ENCODE results near the gene NODAL. TPM values are rescaled to one million over a fixed set of nuclear protein-coding genes. Genes with fewer than 3 reads are reported as not detected.

NODAL gene
- total RNA-seq (2021) (41.1 to 57.0 TPM (median 41.5 TPM) in 3 replicates), Bru-seq, nascent RNA (percentile 87 among the genes with signal in this experiment)
- long read RNA-seq, experiment 1, transcript NODAL-201 (3 exons, 1,665 nt), result major isoform, 165 of 245 reads
- long read RNA-seq, experiment 1, partial matches to known transcripts, result 11 of 245 reads
- long read RNA-seq, experiment 1, other reads (novel, unspliced or antisense), result 69 of 245 reads
- long read RNA-seq, experiment 2, transcript NODAL-201 (3 exons, 1,665 nt), result major isoform, 45 of 78 reads
- long read RNA-seq, experiment 2, partial matches to known transcripts, result 9 of 78 reads
- long read RNA-seq, experiment 2, other reads (novel, unspliced or antisense), result 24 of 78 reads
- long read RNA-seq, experiment 3, transcript NODAL-201 (3 exons, 1,665 nt), result major isoform, 318 of 453 reads
- long read RNA-seq, experiment 3, partial matches to known transcripts, result 3 of 453 reads
- long read RNA-seq, experiment 3, other reads (novel, unspliced or antisense), result 132 of 453 reads

DNA sequence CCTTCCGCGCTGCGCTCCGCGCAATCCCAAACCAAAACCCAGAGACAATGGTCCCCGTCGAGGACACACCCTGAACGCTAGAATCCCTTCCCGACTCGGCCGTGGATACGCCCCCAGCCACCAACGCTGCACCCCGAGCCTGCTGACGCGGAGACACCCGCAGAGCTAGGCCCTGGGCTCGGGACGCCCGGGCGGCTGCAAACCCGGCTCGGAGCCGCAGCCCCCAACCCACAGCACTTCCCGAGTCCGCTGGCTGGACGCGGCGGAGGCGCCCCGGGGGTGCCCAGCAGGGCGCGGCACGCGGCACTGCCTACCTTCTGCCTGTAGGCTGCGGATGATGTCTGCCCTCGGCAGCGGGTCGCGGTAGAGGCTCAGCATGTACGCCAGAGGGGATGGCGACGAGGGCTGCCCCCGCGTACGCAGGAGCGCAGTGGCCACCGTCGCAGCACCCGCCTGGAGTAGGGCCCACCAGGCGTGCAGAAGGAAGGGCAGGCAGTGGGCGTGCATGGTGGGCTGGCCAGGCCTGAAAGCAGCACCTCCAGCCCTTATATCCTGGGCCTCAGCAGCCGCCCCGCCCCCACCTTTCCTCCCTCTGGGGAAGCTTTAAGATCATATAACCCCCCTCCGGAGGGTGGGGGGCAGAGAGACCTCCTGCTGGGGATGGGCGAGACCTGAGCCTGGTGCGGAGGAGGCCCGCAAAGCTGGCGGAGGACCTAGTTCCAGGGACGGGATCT, at the start of gene NODAL:
TSS of gene NODAL (minus strand) at position 521 of the 734 bp plus-strand sequence. CDS start at position 507, 14 bp downstream.
- H3K4me3 Mint-ChIP-seq, result peak within 1 kb of the TSS; percentile 77
- ChIA-PET CTCF (interaction anchor here (0.6 to 2.4 kb wide), 10 partner anchors 9 to 62 kb away, joined by 3 to 19 read pairs (median 4); no protein-coding TSS in a partner anchor), POLR2A (interaction anchor here (0.9 kb wide), 1 partner anchor 14 kb away, joined by 4 read pairs; no protein-coding TSS in a partner anchor)
- peak within 1 kb of the TSS; percentile 95 for H3K27ac Mint-ChIP-seq
- peaks cover 6% of the 10 kb centered on the region for H3K36me3 Mint-ChIP-seq
- no peaks in the 10 kb centered on the region for H3K9me3 Mint-ChIP-seq
- peaks cover 19% of the 10 kb centered on the region for H3K27me3 Mint-ChIP-seq (ENCODE audit: low read depth)
- H3K4me1 Mint-ChIP-seq, result peaks cover 72% of the 10 kb centered on the region
- ATAC-seq (peak; percentile 5), DNase-seq (ENCODE audit: low spot score) (peak; percentile 59)
- TF ChIP-seq CBFB (CRISPR knock-in tag; IDR thresholded peaks at IDR 0.05; ENCODE audit: low read depth) (no peak), ZNF423 (CRISPR knock-in tag; IDR thresholded peaks at IDR 0.05) (peak; percentile 95), NFE2L1 (CRISPR knock-in tag; IDR thresholded peaks at IDR 0.05) (no peak), HMGA2 (CRISPR knock-in tag; IDR thresholded peaks at IDR 0.05) (no peak), FOXK1 (CRISPR knock-in tag; IDR thresholded peaks at IDR 0.05) (peak; percentile 72), TP53 (CRISPR knock-in tag; IDR thresholded peaks at IDR 0.05) (peak; percentile 39; the same call in 1 of the 2 replicates), SP1 (CRISPR knock-in tag; conservative IDR thresholded peaks at IDR 0.05) (no peak), ETV6 (CRISPR knock-in tag; IDR thresholded peaks at IDR 0.05) (0 out of 2 replicates have a peak, but pooled peaks have one; percentile 66), TEAD4 (CRISPR knock-in tag; IDR thresholded peaks at IDR 0.05) (no peak), ZNF263 (CRISPR knock-in tag; IDR thresholded peaks at IDR 0.05; ENCODE audit: low read depth) (no peak)
- TF ChIP-seq, protein P1, sequence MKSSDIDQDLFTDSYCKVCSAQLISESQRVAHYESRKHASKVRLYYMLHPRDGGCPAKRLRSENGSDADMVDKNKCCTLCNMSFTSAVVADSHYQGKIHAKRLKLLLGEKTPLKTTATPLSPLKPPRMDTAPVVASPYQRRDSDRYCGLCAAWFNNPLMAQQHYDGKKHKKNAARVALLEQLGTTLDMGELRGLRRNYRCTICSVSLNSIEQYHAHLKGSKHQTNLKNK (CRISPR knock-in tag; IDR thresholded peaks at IDR 0.05), result no peak
- TF ChIP-seq, protein P2, sequence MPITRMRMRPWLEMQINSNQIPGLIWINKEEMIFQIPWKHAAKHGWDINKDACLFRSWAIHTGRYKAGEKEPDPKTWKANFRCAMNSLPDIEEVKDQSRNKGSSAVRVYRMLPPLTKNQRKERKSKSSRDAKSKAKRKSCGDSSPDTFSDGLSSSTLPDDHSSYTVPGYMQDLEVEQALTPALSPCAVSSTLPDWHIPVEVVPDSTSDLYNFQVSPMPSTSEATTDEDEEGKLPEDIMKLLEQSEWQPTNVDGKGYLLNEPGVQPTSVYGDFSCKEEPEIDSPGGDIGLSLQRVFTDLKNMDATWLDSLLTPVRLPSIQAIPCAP (CRISPR knock-in tag; IDR thresholded peaks at IDR 0.05), result peak; percentile 79; the same call in 1 of the 2 replicates
- TF ChIP-seq, protein P3, sequence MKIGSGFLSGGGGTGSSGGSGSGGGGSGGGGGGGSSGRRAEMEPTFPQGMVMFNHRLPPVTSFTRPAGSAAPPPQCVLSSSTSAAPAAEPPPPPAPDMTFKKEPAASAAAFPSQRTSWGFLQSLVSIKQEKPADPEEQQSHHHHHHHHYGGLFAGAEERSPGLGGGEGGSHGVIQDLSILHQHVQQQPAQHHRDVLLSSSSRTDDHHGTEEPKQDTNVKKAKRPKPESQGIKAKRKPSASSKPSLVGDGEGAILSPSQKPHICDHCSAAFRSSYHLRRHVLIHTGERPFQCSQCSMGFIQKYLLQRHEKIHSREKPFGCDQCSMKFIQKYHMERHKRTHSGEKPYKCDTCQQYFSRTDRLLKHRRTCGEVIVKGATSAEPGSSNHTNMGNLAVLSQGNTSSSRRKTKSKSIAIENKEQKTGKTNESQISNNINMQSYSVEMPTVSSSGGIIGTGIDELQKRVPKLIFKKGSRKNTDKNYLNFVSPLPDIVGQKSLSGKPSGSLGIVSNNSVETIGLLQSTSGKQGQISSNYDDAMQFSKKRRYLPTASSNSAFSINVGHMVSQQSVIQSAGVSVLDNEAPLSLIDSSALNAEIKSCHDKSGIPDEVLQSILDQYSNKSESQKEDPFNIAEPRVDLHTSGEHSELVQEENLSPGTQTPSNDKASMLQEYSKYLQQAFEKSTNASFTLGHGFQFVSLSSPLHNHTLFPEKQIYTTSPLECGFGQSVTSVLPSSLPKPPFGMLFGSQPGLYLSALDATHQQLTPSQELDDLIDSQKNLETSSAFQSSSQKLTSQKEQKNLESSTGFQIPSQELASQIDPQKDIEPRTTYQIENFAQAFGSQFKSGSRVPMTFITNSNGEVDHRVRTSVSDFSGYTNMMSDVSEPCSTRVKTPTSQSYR (CRISPR knock-in tag; IDR thresholded peaks at IDR 0.05), result peak; percentile 74
- TF ChIP-seq, protein P4, sequence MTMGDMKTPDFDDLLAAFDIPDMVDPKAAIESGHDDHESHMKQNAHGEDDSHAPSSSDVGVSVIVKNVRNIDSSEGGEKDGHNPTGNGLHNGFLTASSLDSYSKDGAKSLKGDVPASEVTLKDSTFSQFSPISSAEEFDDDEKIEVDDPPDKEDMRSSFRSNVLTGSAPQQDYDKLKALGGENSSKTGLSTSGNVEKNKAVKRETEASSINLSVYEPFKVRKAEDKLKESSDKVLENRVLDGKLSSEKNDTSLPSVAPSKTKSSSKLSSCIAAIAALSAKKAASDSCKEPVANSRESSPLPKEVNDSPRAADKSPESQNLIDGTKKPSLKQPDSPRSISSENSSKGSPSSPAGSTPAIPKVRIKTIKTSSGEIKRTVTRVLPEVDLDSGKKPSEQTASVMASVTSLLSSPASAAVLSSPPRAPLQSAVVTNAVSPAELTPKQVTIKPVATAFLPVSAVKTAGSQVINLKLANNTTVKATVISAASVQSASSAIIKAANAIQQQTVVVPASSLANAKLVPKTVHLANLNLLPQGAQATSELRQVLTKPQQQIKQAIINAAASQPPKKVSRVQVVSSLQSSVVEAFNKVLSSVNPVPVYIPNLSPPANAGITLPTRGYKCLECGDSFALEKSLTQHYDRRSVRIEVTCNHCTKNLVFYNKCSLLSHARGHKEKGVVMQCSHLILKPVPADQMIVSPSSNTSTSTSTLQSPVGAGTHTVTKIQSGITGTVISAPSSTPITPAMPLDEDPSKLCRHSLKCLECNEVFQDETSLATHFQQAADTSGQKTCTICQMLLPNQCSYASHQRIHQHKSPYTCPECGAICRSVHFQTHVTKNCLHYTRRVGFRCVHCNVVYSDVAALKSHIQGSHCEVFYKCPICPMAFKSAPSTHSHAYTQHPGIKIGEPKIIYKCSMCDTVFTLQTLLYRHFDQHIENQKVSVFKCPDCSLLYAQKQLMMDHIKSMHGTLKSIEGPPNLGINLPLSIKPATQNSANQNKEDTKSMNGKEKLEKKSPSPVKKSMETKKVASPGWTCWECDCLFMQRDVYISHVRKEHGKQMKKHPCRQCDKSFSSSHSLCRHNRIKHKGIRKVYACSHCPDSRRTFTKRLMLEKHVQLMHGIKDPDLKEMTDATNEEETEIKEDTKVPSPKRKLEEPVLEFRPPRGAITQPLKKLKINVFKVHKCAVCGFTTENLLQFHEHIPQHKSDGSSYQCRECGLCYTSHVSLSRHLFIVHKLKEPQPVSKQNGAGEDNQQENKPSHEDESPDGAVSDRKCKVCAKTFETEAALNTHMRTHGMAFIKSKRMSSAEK (CRISPR knock-in tag; IDR thresholded peaks at IDR 0.05; ENCODE audit: borderline replicate concordance), result no peak
- TF ChIP-seq, protein P5, sequence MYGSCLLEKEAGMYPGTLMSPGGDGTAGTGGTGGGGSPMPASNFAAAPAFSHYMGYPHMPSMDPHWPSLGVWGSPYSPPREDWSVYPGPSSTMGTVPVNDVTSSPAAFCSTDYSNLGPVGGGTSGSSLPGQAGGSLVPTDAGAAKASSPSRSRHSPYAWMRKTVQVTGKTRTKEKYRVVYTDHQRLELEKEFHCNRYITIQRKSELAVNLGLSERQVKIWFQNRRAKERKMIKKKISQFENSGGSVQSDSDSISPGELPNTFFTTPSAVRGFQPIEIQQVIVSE (CRISPR knock-in tag; IDR thresholded peaks at IDR 0.05; ENCODE audit: borderline replicate concordance), result no peak
- TF ChIP-seq, protein P6, sequence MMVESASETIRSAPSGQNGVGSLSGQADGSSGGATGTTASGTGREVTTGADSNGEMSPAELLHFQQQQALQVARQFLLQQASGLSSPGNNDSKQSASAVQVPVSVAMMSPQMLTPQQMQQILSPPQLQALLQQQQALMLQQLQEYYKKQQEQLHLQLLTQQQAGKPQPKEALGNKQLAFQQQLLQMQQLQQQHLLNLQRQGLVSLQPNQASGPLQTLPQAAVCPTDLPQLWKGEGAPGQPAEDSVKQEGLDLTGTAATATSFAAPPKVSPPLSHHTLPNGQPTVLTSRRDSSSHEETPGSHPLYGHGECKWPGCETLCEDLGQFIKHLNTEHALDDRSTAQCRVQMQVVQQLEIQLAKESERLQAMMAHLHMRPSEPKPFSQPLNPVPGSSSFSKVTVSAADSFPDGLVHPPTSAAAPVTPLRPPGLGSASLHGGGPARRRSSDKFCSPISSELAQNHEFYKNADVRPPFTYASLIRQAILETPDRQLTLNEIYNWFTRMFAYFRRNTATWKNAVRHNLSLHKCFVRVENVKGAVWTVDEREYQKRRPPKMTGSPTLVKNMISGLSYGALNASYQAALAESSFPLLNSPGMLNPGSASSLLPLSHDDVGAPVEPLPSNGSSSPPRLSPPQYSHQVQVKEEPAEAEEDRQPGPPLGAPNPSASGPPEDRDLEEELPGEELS (CRISPR knock-in tag; IDR thresholded peaks at IDR 0.05), result peak; percentile 74
- TF ChIP-seq, protein P7, sequence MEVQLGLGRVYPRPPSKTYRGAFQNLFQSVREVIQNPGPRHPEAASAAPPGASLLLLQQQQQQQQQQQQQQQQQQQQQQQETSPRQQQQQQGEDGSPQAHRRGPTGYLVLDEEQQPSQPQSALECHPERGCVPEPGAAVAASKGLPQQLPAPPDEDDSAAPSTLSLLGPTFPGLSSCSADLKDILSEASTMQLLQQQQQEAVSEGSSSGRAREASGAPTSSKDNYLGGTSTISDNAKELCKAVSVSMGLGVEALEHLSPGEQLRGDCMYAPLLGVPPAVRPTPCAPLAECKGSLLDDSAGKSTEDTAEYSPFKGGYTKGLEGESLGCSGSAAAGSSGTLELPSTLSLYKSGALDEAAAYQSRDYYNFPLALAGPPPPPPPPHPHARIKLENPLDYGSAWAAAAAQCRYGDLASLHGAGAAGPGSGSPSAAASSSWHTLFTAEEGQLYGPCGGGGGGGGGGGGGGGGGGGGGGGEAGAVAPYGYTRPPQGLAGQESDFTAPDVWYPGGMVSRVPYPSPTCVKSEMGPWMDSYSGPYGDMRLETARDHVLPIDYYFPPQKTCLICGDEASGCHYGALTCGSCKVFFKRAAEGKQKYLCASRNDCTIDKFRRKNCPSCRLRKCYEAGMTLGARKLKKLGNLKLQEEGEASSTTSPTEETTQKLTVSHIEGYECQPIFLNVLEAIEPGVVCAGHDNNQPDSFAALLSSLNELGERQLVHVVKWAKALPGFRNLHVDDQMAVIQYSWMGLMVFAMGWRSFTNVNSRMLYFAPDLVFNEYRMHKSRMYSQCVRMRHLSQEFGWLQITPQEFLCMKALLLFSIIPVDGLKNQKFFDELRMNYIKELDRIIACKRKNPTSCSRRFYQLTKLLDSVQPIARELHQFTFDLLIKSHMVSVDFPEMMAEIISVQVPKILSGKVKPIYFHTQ (CRISPR knock-in tag; IDR thresholded peaks at IDR 0.05), result no peak

Measured in WTC11 (cell line).